Stimulated activated CD8-positive, alpha-beta memory T cell treated with anti-CD3 and anti-CD28 coated beads, Interleukin-2, amount 100 ng/mL, for 48 hours (primary cell): ENCODE measurements around the gene CCDC178.
"Not testable (repeated sequence)": the region's sequence is repeated elsewhere in the genome, so short reads cannot be mapped to it uniquely, and the experiment has no call there.

ENCODE experiments used
- DNase-seq, 2 donors: peaks; one replicate each; pipeline ENCODE4 v3.0.0-alpha.2; 2020; ENCODE audit warnings: low read depth in 2 of 2

CCDC178 gene

GRCh38 chr18:33210575-33211189 lies 229.8 kb downstream of the CCDC178 start:
- no peak for DNase-seq

- DNase-seq, result no peak
Observed at GRCh38 chr18:33205777-33206176, 234.7 kb downstream of the CCDC178 start.

- DNase-seq, result no peak
Observed at GRCh38 chr18:33201509-33201926, 239.0 kb downstream of the CCDC178 start.

- DNase-seq, result no peak
Observed at GRCh38 chr18:33195795-33196194, 244.7 kb downstream of the CCDC178 start.

- no peak for DNase-seq
Observed at GRCh38 chr18:33194793-33195192, 245.7 kb downstream of the CCDC178 start.

- no peak for DNase-seq
Observed at GRCh38 chr18:33184958-33185357, 255.6 kb downstream of the CCDC178 start.

GRCh38 chr18:33184175-33184574 lies 256.3 kb downstream of the CCDC178 start:
- no peak for DNase-seq

GRCh38 chr18:33183136-33183535 lies 257.4 kb downstream of the CCDC178 start:
- DNase-seq, result no peak

- no peak for DNase-seq
Observed at GRCh38 chr18:33181016-33181415, 259.5 kb downstream of the CCDC178 start.

- DNase-seq, result no peak
Observed at GRCh38 chr18:33169218-33169617, 271.3 kb downstream of the CCDC178 start.

- DNase-seq, result not testable (repeated sequence)
Observed at GRCh38 chr18:33164121-33164520, 276.4 kb downstream of the CCDC178 start.

GRCh38 chr18:33161131-33161530 lies 279.4 kb downstream of the CCDC178 start:
- no peak for DNase-seq

GRCh38 chr18:33159151-33159550 lies 281.4 kb downstream of the CCDC178 start:
- no peak for DNase-seq

GRCh38 chr18:33157893-33158292 lies 282.6 kb downstream of the CCDC178 start:
- DNase-seq, result no peak

- DNase-seq, result no peak
Observed at GRCh38 chr18:33156906-33157470, 283.5 kb downstream of the CCDC178 start.

- DNase-seq, result no peak
Observed at GRCh38 chr18:33154049-33154448, 286.5 kb downstream of the CCDC178 start.

- no peak for DNase-seq
Observed at GRCh38 chr18:33152376-33152775, 288.1 kb downstream of the CCDC178 start.

- DNase-seq, result not testable (repeated sequence)
Observed at GRCh38 chr18:33147811-33148210, 292.7 kb downstream of the CCDC178 start.

- DNase-seq, result no peak
Observed at GRCh38 chr18:33146014-33146413, 294.5 kb downstream of the CCDC178 start.

- DNase-seq, result no peak
Observed at GRCh38 chr18:33135951-33136660, 304.4 kb downstream of the CCDC178 start.

GRCh38 chr18:33132657-33133056 lies 307.9 kb downstream of the CCDC178 start:
- no peak for DNase-seq

- DNase-seq, result no peak
Observed at GRCh38 chr18:33128581-33128980, 311.9 kb downstream of the CCDC178 start.

GRCh38 chr18:33123862-33124518 lies 316.5 kb downstream of the CCDC178 start:
- DNase-seq, result no peak
